GM12801 (cell line): Measurements from ENCODE around the gene COL7A1.

Experiments
- TF ChIP-seq, protein P1 (sequence below): IDR thresholded peaks from one replicate; pipeline ENCODE4 v1.5.1; 2011; ENCODE audit warnings: control low read depth; ENCODE audit not compliant: insufficient read length; ENCODE audit errors: extremely low read depth

COL7A1 gene

DNA sequence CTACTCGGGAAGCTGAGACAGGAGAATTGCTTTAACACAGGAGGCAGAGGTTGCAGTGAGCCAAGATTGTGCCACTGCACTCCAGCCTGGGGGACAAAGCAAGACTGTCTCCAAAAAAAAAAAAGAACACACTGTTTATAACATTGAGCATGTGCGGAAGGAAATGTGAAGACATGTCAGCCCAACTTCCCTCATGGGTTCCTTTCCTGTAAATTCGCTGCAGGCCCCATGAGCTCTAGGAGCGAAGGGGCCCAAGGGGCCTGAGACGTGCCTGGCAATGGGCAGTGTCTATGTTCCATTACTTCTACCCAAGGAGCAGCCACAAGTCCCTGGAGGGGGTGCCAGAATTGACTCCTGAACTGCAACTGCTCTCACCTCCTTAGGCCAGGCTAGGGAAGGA is 41.8 kb downstream of the COL7A1 start:
- TF ChIP-seq, protein P1, sequence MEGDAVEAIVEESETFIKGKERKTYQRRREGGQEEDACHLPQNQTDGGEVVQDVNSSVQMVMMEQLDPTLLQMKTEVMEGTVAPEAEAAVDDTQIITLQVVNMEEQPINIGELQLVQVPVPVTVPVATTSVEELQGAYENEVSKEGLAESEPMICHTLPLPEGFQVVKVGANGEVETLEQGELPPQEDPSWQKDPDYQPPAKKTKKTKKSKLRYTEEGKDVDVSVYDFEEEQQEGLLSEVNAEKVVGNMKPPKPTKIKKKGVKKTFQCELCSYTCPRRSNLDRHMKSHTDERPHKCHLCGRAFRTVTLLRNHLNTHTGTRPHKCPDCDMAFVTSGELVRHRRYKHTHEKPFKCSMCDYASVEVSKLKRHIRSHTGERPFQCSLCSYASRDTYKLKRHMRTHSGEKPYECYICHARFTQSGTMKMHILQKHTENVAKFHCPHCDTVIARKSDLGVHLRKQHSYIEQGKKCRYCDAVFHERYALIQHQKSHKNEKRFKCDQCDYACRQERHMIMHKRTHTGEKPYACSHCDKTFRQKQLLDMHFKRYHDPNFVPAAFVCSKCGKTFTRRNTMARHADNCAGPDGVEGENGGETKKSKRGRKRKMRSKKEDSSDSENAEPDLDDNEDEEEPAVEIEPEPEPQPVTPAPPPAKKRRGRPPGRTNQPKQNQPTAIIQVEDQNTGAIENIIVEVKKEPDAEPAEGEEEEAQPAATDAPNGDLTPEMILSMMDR = no peak

DNA sequence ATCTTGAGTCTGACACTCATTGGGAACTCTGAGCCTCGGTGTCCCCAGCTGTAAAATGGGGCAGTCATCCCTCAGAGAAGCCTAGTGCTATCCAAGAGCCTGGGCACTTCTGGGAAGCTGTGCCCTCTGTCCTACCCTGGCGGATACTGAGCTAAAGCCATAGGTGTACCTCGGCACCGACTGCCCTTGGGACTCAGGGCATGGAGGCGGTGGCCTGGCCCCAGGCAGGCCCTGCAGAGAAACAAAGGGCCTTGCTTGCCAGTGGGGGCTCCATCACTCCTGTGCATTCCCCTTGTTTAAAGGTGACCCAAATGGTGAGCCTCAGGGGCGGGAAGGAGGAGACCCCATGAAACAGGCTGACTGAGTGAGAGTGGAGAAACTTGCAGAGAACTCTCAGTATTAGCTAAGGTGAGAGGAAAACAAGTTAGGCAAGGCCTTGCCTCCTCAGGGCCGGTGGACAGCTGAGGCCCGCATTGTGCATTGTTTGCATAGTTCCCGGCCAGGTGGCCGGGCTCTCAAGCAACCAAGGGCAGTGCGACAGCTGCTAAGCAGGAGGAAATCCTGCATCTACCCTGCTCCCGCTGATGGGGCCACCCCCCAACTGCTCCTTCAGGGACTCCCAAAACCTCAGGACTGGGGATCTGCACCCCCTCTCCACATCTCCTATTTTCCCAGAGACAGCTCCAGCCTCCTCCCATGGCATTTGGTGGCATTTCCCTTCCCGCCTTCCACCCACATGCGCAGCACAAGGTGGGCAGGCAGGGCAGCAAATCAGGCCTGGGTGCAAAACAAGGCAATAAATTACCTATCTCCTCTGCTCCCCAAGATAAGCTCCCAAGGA is 42.8 kb downstream of the COL7A1 start:
- TF ChIP-seq, protein P1 = no peak

DNA sequence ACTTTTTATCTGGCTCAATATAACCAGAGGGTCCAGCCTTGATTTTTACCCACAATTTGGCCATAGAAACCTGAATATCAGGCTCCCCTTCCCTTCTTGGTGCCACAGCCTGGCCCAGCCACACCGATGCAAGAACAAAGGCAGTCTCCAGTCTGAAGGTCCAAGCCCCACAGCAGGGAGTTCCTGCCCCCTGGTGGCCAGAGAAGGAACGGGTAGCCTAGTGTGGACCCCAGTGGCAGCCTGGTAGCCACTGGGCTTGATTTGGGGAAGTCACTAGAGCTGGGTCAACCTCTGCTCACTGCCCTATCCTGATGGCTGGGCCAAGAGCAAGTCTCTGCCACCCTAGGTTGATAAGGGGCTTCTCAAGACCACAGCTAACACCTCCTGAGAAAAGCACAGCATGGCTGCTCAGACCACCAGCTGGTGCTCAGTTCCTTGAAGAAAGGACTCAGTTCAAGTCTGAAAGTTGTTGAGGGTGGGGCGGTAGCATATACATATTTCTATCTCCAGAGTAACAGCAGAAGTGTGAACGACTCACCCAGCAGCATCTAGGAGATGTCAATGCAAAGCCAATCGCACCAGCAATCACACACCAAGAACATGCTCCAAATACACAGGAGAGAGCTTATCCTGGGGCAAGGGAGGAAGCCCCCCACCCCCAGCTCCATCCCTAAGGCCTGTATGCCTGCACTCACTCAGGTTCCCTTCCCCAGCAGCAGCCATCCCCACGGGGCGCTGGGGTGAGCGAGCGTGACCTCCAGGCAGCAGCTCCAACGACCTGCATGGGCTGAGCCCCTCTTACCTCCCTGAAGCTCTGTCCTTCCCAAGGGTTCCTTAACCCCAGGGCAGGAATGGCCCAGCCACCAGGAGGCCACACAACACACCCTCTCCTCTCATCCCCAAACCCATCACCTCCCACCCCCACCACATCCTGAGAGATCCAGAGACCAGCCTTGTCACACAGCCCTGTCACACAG is 46.1 kb downstream of the COL7A1 start:
- TF ChIP-seq, protein P1 = peak; percentile 67

DNA sequence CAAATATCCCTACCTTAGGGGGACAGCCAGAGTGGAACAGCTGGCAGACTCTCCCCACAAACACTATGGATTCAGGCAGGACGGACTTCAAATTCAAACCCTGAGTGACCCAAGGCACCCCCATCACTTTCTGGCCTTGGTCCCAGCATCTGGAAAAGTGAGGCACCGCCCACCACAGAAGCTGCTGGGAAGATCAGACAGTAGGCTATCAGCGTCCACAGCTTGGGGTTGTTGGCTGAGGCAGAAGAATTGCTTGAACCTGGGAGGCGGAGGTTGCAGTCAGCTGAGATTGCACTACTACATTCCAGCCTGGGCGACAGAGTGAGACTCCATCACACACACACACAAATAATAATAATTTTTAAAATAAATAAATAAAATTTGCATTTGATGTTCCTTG is 47.0 kb downstream of the COL7A1 start:
- TF ChIP-seq, protein P1 = no peak

DNA sequence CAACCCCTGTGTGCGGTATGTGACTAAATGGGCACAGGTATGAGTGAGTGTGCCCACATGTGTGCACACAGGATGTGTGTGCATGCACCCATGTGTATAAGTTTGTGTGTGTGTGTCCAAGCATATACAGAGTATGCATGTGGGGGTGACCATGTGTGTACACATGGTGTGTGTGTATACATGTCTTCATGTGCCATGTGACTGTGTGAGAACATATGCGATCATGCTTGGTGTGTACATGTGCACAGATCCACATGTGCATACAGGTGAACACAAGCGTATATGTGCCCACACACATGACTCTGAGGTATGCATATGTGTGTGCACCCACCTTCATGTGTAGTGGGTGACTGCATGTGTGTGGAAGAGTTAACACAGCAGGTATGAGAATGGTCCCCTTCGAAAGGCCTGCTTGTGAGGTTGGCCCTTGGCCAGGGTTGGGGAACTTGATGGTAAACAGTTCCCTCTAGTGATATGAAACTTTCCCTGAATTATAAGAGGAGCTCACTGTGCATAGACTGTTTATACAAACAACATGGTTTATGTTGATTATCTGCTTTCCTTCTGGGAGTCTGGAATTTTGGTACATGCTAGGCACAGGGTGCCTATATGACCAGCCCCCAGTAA is 48.8 kb downstream of the COL7A1 start:
- TF ChIP-seq, protein P1 = no peak

DNA sequence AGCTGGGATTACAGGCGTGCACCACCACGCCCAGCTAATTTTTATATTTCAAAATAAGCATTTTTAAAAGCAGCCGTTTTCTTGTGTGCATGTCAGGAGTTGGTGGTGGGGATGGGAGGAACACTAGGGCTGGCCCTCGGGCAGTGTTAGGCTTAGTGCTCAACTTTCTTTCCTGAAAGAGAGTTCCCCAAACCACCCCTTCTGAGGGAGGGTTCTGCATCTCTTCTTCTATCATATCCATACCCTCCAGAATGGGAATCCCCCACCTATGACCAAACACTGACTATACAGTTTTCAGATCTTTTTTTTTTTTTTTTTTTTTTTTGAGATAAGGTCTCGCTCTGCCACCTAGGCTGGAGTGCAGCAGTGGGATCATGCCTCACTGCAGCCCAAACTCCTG is 51.0 kb downstream of the COL7A1 start:
- TF ChIP-seq, protein P1 = no peak
